ENCODE measurements around the gene ZNF217.
"Not testable (repeated sequence)": the region's sequence is repeated elsewhere in the genome, so short reads cannot be mapped to it uniquely, and the experiment has no call there.

The ZNF217 gene

GRCh38 chr20:53523615-53524014 is 70.0 kb downstream of the ZNF217 start:
- not testable (repeated sequence) for H3K4ac ChIP-seq (ENCODE audit: low read length); H3K14ac ChIP-seq (ENCODE audit: low read length); H3K27me3 ChIP-seq (ENCODE audit: control insufficient read depth in 3 of 3, insufficient read depth in 3 of 3, low read depth in 1 of 3, low read length in 3 of 3); H3K18ac ChIP-seq (ENCODE audit: low read length); H4K91ac ChIP-seq (ENCODE audit: low read depth, low read length, poor library complexity); H2BK12ac ChIP-seq (ENCODE audit: low read length); H2BK5ac ChIP-seq (ENCODE audit: low read length); H2BK120ac ChIP-seq (ENCODE audit: low read depth, low read length); H3K36me3 ChIP-seq (replicated peaks in 1 of 2; ENCODE audit: control insufficient read depth in 2 of 2, insufficient read depth in 2 of 2, low read length in 2 of 2); H3K4me1 ChIP-seq (ENCODE audit: control insufficient read depth in 2 of 2, insufficient read depth in 1 of 2, low read depth in 1 of 2, low read length in 2 of 2); H3K4me2 ChIP-seq (ENCODE audit: insufficient read depth, low read length, poor library complexity, severe bottlenecking); DNase-seq (ENCODE audit: low spot score); H3K9me3 ChIP-seq (replicated peaks in 1 of 2; ENCODE audit: control insufficient read depth in 2 of 2, insufficient read depth in 1 of 2, low read depth in 1 of 2, low read length in 2 of 2); H3K4me3 ChIP-seq (ENCODE audit: low read length in 2 of 2); H3K9ac ChIP-seq (ENCODE audit: low read depth, low read length, poor library complexity); H3K23ac ChIP-seq (ENCODE audit: low read depth, low read length, poor library complexity); H4K8ac ChIP-seq (ENCODE audit: low read depth, low read length); H3K79me1 ChIP-seq (ENCODE audit: low read depth, low read length); H3K27ac ChIP-seq (replicated peaks; ENCODE audit: low read length); H2BK15ac ChIP-seq (ENCODE audit: low read length); H2AFZ ChIP-seq (ENCODE audit: low read length); H2AK5ac ChIP-seq (ENCODE audit: low read depth, low read length)
- no CpG with 5 or more reads among the region's 2 CpGs for WGBS, 2 donors (ENCODE audit: extremely low coverage in 2 of 2, insufficient read length in 2 of 2, insufficient replicate concordance in 1 of 2)

GRCh38 chr20:53522696-53523095 is 70.9 kb downstream of the ZNF217 start:
- no peak overlapping the region for H4K8ac ChIP-seq (ENCODE audit: low read depth, low read length)
- no peaks in the 10 kb centered on the region for H3K27me3 ChIP-seq (ENCODE audit: control insufficient read depth in 3 of 3, insufficient read depth in 3 of 3, low read depth in 1 of 3, low read length in 3 of 3)
- H2BK120ac ChIP-seq (ENCODE audit: low read depth, low read length) = no peak overlapping the region
- no peak overlapping the region for H3K14ac ChIP-seq (ENCODE audit: low read length)
- H3K4me2 ChIP-seq (ENCODE audit: insufficient read depth, low read length, poor library complexity, severe bottlenecking) = no peak overlapping the region
- H3K9ac ChIP-seq (ENCODE audit: low read depth, low read length, poor library complexity) = no peak overlapping the region
- H2AFZ ChIP-seq (ENCODE audit: low read length) = no peak overlapping the region
- WGBS, 2 donors (ENCODE audit: extremely low coverage in 2 of 2, insufficient read length in 2 of 2, insufficient replicate concordance in 1 of 2) = no CpG with 5 or more reads among the region's 5 CpGs
- H2BK5ac ChIP-seq (ENCODE audit: low read length) = no peak overlapping the region
- H2BK15ac ChIP-seq (ENCODE audit: low read length) = no peak overlapping the region
- H3K4me3 ChIP-seq (ENCODE audit: low read length in 2 of 2) = no peak overlapping the region
- peaks cover 0 to 2% of the 10 kb centered on the region in 2 donors for H3K4me1 ChIP-seq (ENCODE audit: control insufficient read depth in 2 of 2, insufficient read depth in 1 of 2, low read depth in 1 of 2, low read length in 2 of 2)
- H3K36me3 ChIP-seq (replicated peaks in 1 of 2; ENCODE audit: control insufficient read depth in 2 of 2, insufficient read depth in 2 of 2, low read length in 2 of 2) = no peaks in the 10 kb centered on the region
- no peaks in the 10 kb centered on the region for H3K79me1 ChIP-seq (ENCODE audit: low read depth, low read length)
- no peak overlapping the region for H3K27ac ChIP-seq (replicated peaks; ENCODE audit: low read length)
- no peak for DNase-seq (ENCODE audit: low spot score)
- no peak overlapping the region for H3K23ac ChIP-seq (ENCODE audit: low read depth, low read length, poor library complexity)
- no peak overlapping the region for H4K91ac ChIP-seq (ENCODE audit: low read depth, low read length, poor library complexity)
- no peak overlapping the region for H2AK5ac ChIP-seq (ENCODE audit: low read depth, low read length)
- no peak overlapping the region for H3K18ac ChIP-seq (ENCODE audit: low read length)
- no peak overlapping the region for H3K4ac ChIP-seq (ENCODE audit: low read length)
- H3K9me3 ChIP-seq (replicated peaks in 1 of 2; ENCODE audit: control insufficient read depth in 2 of 2, insufficient read depth in 1 of 2, low read depth in 1 of 2, low read length in 2 of 2) = no peaks in the 10 kb centered on the region
- no peak overlapping the region for H2BK12ac ChIP-seq (ENCODE audit: low read length)

DNA sequence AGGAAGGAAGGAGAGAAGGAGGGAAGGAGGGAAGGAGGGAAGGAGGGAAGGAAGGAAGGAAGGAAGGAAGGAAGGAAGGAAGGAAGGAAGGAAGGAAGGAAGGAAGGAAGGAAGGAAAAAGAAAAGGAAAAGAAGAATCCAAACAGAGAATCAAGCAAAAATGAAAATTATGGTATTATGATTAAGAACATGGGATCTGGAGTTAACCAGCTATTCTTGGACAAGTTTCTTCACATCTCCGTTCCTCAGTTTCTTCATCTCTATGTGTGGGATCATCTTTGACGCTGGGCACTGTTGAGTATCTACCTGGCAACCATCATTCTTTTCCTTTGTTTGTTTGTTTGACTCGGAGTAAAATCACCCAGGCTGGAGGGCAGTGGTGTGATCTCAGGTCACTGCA is 71.6 kb downstream of the ZNF217 start:
- WGBS, 2 donors (ENCODE audit: extremely low coverage in 2 of 2, insufficient read length in 2 of 2, insufficient replicate concordance in 1 of 2) = no CpG with 5 or more reads among the region's 3 CpGs
- Histone ChIP-seq H3K27ac (replicated peaks; ENCODE audit: low read length) (no peak overlapping the region), H2BK120ac (ENCODE audit: low read depth, low read length) (no peak overlapping the region)

DNA sequence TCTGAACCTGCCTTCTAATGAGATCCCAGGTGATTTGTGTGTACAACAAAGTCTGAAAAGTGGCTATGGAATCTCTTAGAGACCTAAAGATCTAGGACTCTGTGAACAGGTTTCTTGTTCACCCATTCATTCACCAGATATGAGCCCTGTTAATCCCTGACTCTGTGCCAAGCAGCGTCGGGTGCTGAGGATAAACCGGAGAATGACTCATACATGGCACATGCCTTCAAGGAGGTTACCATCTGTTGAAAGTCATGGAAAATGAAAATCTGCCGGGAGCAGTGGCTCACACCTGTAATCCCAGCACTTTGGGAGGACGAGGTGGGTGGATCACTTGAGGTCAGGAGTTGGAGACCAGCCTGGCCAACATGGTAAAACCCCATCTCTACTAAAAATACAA is 72.2 kb downstream of the ZNF217 start:
- H2BK120ac ChIP-seq (ENCODE audit: low read depth, low read length); H3K27me3 ChIP-seq (ENCODE audit: control insufficient read depth in 3 of 3, insufficient read depth in 3 of 3, low read depth in 1 of 3, low read length in 3 of 3); H3K18ac ChIP-seq (ENCODE audit: low read length); H2AK5ac ChIP-seq (ENCODE audit: low read depth, low read length); H3K4me3 ChIP-seq (ENCODE audit: low read length in 2 of 2); H3K27ac ChIP-seq (replicated peaks; ENCODE audit: low read length); H4K8ac ChIP-seq (ENCODE audit: low read depth, low read length); H2BK15ac ChIP-seq (ENCODE audit: low read length); H3K4ac ChIP-seq (ENCODE audit: low read length); H3K9me3 ChIP-seq (replicated peaks in 1 of 2; ENCODE audit: control insufficient read depth in 2 of 2, insufficient read depth in 1 of 2, low read depth in 1 of 2, low read length in 2 of 2); H4K91ac ChIP-seq (ENCODE audit: low read depth, low read length, poor library complexity); H3K79me1 ChIP-seq (ENCODE audit: low read depth, low read length); H2BK5ac ChIP-seq (ENCODE audit: low read length); H3K14ac ChIP-seq (ENCODE audit: low read length); DNase-seq (ENCODE audit: low spot score); H3K36me3 ChIP-seq (replicated peaks in 1 of 2; ENCODE audit: control insufficient read depth in 2 of 2, insufficient read depth in 2 of 2, low read length in 2 of 2); H3K23ac ChIP-seq (ENCODE audit: low read depth, low read length, poor library complexity); H3K9ac ChIP-seq (ENCODE audit: low read depth, low read length, poor library complexity); H2AFZ ChIP-seq (ENCODE audit: low read length); H2BK12ac ChIP-seq (ENCODE audit: low read length); H3K4me2 ChIP-seq (ENCODE audit: insufficient read depth, low read length, poor library complexity, severe bottlenecking); H3K4me1 ChIP-seq (ENCODE audit: control insufficient read depth in 2 of 2, insufficient read depth in 1 of 2, low read depth in 1 of 2, low read length in 2 of 2): not testable (repeated sequence)
- WGBS, 2 donors (ENCODE audit: extremely low coverage in 2 of 2, insufficient read length in 2 of 2, insufficient replicate concordance in 1 of 2) = no CpG with 5 or more reads among the region's 5 CpGs

More for the DNA sequence above, 71.6 kb downstream of the ZNF217 start:
- Histone ChIP-seq H4K8ac (ENCODE audit: low read depth, low read length) (no peak overlapping the region), H2AK5ac (ENCODE audit: low read depth, low read length) (no peak overlapping the region), H2AFZ (ENCODE audit: low read length) (no peak overlapping the region), H3K9ac (ENCODE audit: low read depth, low read length, poor library complexity) (no peak overlapping the region), H3K23ac (ENCODE audit: low read depth, low read length, poor library complexity) (no peak overlapping the region), H3K4me1 (ENCODE audit: control insufficient read depth in 2 of 2, insufficient read depth in 1 of 2, low read depth in 1 of 2, low read length in 2 of 2) (peaks cover 0 to 2% of the 10 kb centered on the region in 2 donors), H3K18ac (ENCODE audit: low read length) (no peak overlapping the region), H3K36me3 (replicated peaks in 1 of 2; ENCODE audit: control insufficient read depth in 2 of 2, insufficient read depth in 2 of 2, low read length in 2 of 2) (no peaks in the 10 kb centered on the region), H2BK15ac (ENCODE audit: low read length) (no peak overlapping the region), H3K27me3 (ENCODE audit: control insufficient read depth in 3 of 3, insufficient read depth in 3 of 3, low read depth in 1 of 3, low read length in 3 of 3) (no peaks in the 10 kb centered on the region), H3K4me2 (ENCODE audit: insufficient read depth, low read length, poor library complexity, severe bottlenecking) (no peak overlapping the region), H3K14ac (ENCODE audit: low read length) (no peak overlapping the region), H3K9me3 (replicated peaks in 1 of 2; ENCODE audit: control insufficient read depth in 2 of 2, insufficient read depth in 1 of 2, low read depth in 1 of 2, low read length in 2 of 2) (no peaks in the 10 kb centered on the region), H3K4ac (ENCODE audit: low read length) (no peak overlapping the region), H2BK5ac (ENCODE audit: low read length) (no peak overlapping the region), H3K4me3 (ENCODE audit: low read length in 2 of 2) (no peak overlapping the region), H2BK12ac (ENCODE audit: low read length) (no peak overlapping the region), H4K91ac (ENCODE audit: low read depth, low read length, poor library complexity) (no peak overlapping the region), H3K79me1 (ENCODE audit: low read depth, low read length) (no peaks in the 10 kb centered on the region)
- no peak for DNase-seq (ENCODE audit: low spot score)
